Left lobe of liver (tissue), 2 donors: ENCODE measurements around the gene RERE. TPM values are rescaled to one million over a fixed set of nuclear protein-coding genes. Genes with fewer than 3 reads are reported as not detected.
"Not testable (repeated sequence)": the region's sequence is repeated elsewhere in the genome, so short reads cannot be mapped to it uniquely, and the experiment has no call there.

Experiments used
- ATAC-seq: fragments of 200-7000 bp; cut with Tn5 transposase; one replicate; pipeline ENCODE4 v1.9.1; 2020; ENCODE audit warnings: mild to moderate bottlenecking, moderate library complexity
- DNase-seq: peaks from one replicate; pipeline ENCODE4 v3.0.0-alpha.2; 2020; ENCODE audit warnings: low spot score
- total RNA-seq: library from RNA; stranded (reverse); gene quantifications from one replicate; pipeline ENCODE4 v1.2.1, GENCODE V29; 2021
- donor health status: DM: no; HTN: no; CAD: no; lungs with moderate emphysema.
- donor health status: DM: no; HTN: yes; CAD: no.

The RERE gene
- total RNA-seq, 1 donor from 2014 or later, result 30.9 TPM

GRCh38 chr1:8754247-8754650 is 63.2 kb downstream of the RERE start:
- DNase-seq (no peak), ATAC-seq (no peak)

DNA sequence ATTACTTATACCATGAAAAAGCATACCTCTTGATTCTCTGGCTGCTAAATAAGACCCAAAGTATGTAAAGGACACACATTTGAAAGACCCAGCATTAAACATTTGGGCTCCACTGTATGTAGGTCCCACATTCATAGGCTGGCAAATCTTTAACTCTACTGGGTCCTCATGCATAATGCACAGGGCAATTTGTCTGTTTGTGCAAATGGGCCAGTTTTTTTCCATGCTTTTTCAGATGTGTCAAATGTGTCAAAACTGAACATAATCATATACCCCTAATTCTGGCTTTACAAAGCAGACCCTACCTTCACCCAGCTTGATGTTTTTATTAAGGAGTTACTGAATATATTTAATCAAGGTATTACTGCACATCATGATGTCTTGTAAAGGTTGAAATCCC is 63.7 kb downstream of the RERE start:
- DNase-seq, result no peak
- ATAC-seq, result no peak

GRCh38 chr1:8752921-8753713 is 64.3 kb downstream of the RERE start:
- ATAC-seq, result no peak
- DNase-seq, result no peak

DNA sequence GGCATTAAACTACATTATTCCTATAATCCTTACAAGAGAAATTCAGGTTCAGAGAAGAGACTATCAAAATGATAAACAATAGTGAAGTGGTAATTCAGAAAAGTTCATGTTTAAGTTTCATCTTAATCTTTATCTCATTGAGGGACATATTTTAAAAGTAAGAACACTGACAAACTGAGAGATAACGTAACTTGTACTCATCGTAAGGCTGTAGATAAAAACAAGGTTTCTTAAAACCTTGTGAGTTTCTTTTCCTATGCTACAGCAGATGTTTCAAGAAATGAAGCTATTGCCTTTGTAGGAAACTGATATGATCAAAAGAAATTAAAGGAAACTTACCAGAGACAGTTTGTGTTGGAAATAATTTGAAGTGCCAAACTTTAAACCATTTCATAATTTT is 65.0 kb downstream of the RERE start:
- no peak for ATAC-seq

GRCh38 chr1:8751984-8752383 is 65.5 kb downstream of the RERE start:
- DNase-seq, result no peak
- ATAC-seq, result no peak

More for the DNA sequence above, 65.0 kb downstream of the RERE start:
- DNase-seq, result no peak

DNA sequence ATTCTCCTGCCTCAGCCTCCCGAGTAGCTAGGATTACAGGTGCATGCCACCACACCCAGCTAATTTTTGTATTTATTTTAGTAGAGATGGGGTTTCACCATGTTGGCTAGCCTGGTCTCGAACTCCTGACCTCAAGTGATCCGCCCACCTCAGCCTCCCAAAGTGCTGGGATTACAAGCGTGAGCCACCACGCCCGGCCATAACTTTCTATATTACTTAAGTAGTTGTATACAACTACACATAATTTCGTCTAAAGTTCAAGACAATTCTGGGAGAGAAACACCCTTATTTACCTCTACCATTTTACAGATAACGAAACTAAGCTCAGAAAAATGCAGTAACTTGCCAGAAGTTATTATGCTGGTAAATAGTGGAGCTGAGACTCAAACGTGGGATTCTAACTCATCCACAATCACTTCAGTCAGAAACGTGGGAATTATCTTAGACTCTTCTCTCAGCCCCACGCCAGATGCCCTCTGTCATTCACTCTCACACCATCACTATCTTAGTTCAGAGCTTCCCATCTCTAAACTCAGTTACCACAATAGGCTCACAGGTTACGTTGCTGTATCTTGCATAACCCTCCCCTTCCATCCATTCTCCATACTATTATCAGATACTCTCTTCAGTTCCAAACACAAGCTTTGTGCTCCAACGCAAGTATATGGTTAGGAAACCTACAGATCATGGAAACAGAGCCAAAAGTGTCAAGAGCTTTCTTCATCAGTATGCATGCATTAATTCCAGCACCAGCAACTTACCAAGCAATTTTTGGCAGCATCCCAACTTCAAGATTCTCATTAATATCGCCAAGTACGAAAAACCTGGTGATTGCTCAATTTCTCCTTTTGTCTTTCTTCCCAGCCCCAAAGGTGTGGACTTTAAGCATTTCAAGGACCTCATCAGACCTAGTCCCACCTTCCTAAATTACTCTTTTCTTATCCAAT is 69.3 kb downstream of the RERE start:
- ATAC-seq, result no peak
- DNase-seq, result no peak

DNA sequence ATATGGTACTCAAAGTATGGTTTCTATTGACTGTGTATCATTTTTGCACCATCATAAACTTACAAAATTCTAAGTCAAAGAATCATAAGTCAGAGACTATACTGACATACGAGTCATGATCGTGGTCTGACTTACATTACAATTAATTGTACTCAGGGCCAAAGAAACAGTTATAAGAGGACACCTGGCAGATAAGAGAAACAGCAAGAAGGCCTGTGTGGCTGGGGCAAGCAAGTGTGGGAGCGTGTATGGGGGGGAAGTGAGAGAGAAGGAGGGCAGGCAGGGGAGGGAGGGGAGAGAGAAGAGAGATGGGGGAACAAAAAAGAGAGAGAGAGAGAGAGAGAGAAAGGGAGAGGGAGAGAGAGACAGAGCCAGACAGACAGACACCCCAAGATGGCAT is 70.9 kb downstream of the RERE start:
- DNase-seq (no peak), ATAC-seq (no peak)

- DNase-seq (no peak), ATAC-seq (no peak)
These were observed 71.6 kb downstream of the RERE start for GRCh38 chr1:8745749-8746390.

GRCh38 chr1:8745346-8745745 is 72.1 kb downstream of the RERE start:
- ATAC-seq (no peak), DNase-seq (no peak)

- DNase-seq (no peak), ATAC-seq (peak; percentile 84)
These were observed 75.2 kb downstream of the RERE start for GRCh38 chr1:8742022-8742924.

GRCh38 chr1:8740034-8740449 is 77.4 kb downstream of the RERE start:
- no peak for ATAC-seq

GRCh38 chr1:8739377-8739776 is 78.1 kb downstream of the RERE start:
- no peak for DNase-seq
- ATAC-seq, result peak; percentile 12

More at GRCh38 chr1:8740034-8740449, 77.4 kb downstream of the RERE start:
- DNase-seq, result no peak

GRCh38 chr1:8736927-8737326 is 80.5 kb downstream of the RERE start:
- peak; percentile 41 for ATAC-seq
- no peak for DNase-seq

DNA sequence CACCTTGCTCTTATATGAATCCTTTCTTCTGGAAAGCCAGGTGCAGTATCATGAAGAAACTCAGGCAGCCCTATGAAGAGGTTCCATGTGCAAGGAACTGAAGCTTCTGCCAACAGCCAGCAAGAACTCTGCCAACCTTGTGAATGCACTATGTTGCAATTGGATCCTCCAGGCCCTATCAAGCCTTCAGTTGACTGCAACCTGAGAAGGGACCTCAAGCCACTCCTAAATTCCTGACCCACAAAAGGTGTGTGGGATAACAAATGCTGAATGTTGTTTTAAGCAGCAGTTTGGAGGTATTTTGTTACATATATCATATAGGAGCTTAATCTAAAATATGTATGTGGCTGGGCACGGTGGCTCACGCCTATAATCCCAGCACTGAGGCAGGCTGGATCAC is 84.0 kb downstream of the RERE start:
- ATAC-seq (peak; percentile 88), DNase-seq (peak; percentile 58)

- ATAC-seq, result no peak
- DNase-seq, result no peak
These were observed 86.3 kb downstream of the RERE start for GRCh38 chr1:8731162-8731561.

DNA sequence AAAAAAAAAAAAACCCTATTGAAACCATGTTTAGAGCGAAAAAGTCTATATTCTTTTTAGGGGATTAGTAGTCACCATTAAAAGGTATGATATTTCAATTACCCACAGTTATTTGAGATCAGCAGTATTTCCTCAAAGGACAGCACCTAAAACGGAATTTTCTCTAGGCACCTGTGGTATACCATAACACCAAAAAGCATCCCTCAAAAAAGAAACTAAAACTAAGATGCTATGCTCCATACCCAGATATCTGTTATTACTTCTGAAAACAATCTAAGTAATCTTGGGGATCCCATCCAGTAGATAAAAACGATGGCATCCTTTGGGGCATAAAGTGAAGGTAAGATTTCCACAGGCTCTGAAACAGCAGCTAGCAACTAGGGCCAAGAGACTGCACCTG is 89.0 kb downstream of the RERE start:
- no peak for DNase-seq
- no peak for ATAC-seq

- no peak for ATAC-seq
- DNase-seq, result no peak
These were observed 89.6 kb downstream of the RERE start for GRCh38 chr1:8727809-8728213.

DNA sequence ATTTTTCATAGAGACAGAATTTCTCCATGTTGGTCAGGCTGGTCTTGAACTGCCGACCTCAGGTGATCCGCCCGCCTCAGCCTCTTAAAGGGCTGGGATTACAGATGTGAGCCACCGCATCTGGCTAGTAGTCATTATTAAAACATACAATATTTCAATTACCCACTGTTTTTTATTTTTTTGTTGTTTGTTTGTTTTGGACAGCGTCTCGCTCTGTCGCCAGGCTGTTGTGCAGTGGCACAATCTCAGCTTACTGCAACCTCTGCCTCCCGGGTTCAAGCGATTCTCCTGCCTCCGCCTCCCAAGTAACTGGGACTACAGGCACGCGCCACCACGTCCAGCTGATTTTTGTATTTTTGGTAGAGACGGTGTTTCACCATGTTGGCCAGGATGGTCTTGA is 90.1 kb downstream of the RERE start:
- not testable (repeated sequence) for DNase-seq, ATAC-seq

DNA sequence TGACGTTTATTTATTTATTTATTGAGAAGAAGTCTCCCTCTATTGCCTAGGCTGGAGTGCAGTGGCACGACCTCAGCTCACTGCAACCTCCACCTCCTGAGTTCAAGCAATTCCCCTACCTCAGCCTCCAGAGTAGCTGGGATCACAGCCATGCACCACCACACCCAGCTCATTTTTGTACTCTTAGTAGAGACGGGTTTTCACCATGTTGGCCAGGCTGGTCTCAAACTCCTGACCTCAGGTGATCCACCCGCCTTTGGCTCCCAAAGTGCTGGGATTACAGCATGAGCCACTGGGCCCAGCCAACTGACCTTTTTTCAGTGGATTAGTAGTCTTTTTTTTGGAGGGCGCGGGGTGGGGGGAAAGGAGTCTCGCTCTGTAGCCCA is 90.6 kb downstream of the RERE start:
- peak; percentile 71 for DNase-seq
- peak; percentile 77 for ATAC-seq

- DNase-seq (no peak), ATAC-seq (no peak)
These were observed 94.4 kb downstream of the RERE start for GRCh38 chr1:8723010-8723409.
